Stomach (tissue), 9 donors: ENCODE measurements around the gene CITED1. TPM values are rescaled to one million over a fixed set of nuclear protein-coding genes. Genes with fewer than 3 reads are reported as not detected.

Experiments
- DNase-seq, 2 donors: peaks; one replicate each; pipeline versions ENCODE4 v3.0.0 to v3.0.0-alpha.2; 2013 to 2019
- H3K27ac ChIP-seq, 5 donors: fragments of 200-600 bp in 4 of 5; sonication (generic) in 4 of 5; one replicate each; pipeline ENCODE4 v1.5.1; 2013 to 2019; ENCODE audit warnings: mild to moderate bottlenecking in 1 of 5, moderate library complexity in 1 of 5
- H3K27me3 ChIP-seq, 3 donors: fragments of 200-600 bp; sonication (generic); one replicate each; pipeline ENCODE4 v1.5.1; 2017 to 2019; ENCODE audit warnings: mixed run types in 1 of 3
- H3K36me3 ChIP-seq, 4 donors: fragments of 200-600 bp; sonication (generic); 1 replicate in 3 of 4; 2 replicates in 1 of 4; pipeline ENCODE4 v1.5.1; 2016 to 2019
- H3K4me1 ChIP-seq, 4 donors: fragments of 200-600 bp; sonication (generic); one replicate each; pipeline ENCODE4 v1.5.1; 2016 to 2019
- H3K4me3 ChIP-seq, 4 donors: fragments of 200-600 bp; sonication (generic) in 3 of 4; one replicate each; pipeline ENCODE4 v1.5.1; 2016 to 2019; ENCODE audit warnings: mild to moderate bottlenecking in 1 of 4
- H3K9me3 ChIP-seq, 4 donors: fragments of 200-600 bp; sonication (generic); one replicate each; pipeline ENCODE4 v1.5.1; 2016 to 2019
- CTCF ChIP-seq, 7 experiments: fragments of 450-650 bp in 4 of 7; fragments of 200-600 bp in 3 of 7; sonication (generic) in 3 of 7; IDR thresholded peaks; one replicate each; pipeline ENCODE4 v1.5.1; 2016 to 2019; ENCODE audit warnings: antibody characterized with exemption in 7 of 7, control low read depth in 2 of 7, mild to moderate bottlenecking in 1 of 7
- EP300 ChIP-seq: sonication (generic); formaldehyde crosslinking; IDR thresholded peaks from one replicate; pipeline ENCODE4 v1.6.1; 2017; ENCODE audit warnings: antibody characterized with exemption
- POLR2A ChIP-seq, 4 donors: fragments of 450-650 bp; IDR thresholded peaks; one replicate each; pipeline ENCODE4 v1.6.1; 2016; ENCODE audit warnings: antibody characterized with exemption in 4 of 4, control low read depth in 2 of 4, mild to moderate bottlenecking in 1 of 4, moderate library complexity in 1 of 4
- POLR2AphosphoS5 ChIP-seq, 3 donors: sonication (generic); formaldehyde crosslinking; IDR thresholded peaks; one replicate each; pipeline ENCODE4 v1.6.1; 2016; ENCODE audit warnings: antibody characterized with exemption in 3 of 3
- WGBS, 5 donors: extraction: QIAGEN DNeasy Blood & Tissue Kit in 3 of 5; methylation state at CpG; one replicate each; pipeline versions ENCODE4 v1.1.5 to v1.1.7; 2013 to 2018; 5-methylcytosine and 5-hydroxymethylcytosine counted together
- intact Hi-C: fragments of 100-400 bp; cut with DNase I; formaldehyde crosslinking; loops from one replicate; pipeline ENCODE4 v1.15.1; 2023; ENCODE audit warnings: low total_unique reads
- polyA plus RNA-seq, 3 donors: library from polyadenylated mRNA; stranded (reverse); fragments of 200-250 nt; gene quantifications; one replicate each; pipeline ENCODE4 v1.2.3, GENCODE V29; 2013
- total RNA-seq, 5 donors: library from RNA; depleted of rRNA; stranded (reverse); fragments of >200 nt; gene quantifications; one replicate each; pipeline versions ENCODE4 v1.1.0 to v1.2.3, GENCODE V29; 2014 to 2016
- donor health status: healthy with polysubstance abuse.
- donor health status: Bipolar disorder and iron deficiency.
- donor health status: healthy.

CITED1 gene
- total and polyA plus RNA-seq, 8 donors: 0.60 to 1.7 TPM; not detected in 6

DNA sequence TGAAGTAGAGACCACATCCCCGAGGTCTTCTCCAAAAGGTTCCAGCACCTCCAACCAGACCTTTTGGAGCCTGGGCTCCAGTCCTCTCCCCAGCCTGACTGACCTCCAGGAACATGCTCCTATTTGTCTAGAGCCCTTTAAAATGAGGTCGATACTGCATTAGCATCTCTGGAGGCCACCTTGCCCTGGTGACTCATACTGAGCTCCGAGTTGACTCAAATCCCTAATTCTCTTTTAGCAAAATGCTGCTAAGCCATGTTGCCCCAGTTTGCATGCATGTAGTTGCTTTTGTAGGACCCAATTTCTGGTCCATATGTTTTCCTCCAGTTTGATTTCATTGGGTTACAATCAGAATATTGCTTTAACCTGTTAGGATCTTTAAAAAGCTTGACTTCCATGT, 43.5 kb upstream of the CITED1 start:
- Histone ChIP-seq H3K27me3 (no peaks in the 10 kb centered on the region), H3K4me1 (no peaks in the 10 kb centered on the region), H3K27ac (no peak overlapping the region), H3K9me3 (no peaks in the 10 kb centered on the region), H3K4me3 (no peak overlapping the region), H3K36me3 (peaks cover 0 to 40% (median 32%) of the 10 kb centered on the region in 4 donors)
- no peak for DNase-seq
- 65 to 89% (median 76%) methylated on average over 3 of the region's 3 CpGs for WGBS, 5 donors
- no peak for TF ChIP-seq CTCF (IDR thresholded peaks at IDR 0.05)
- no peak for TF ChIP-seq EP300
- TF ChIP-seq POLR2A (IDR thresholded peaks at IDR 0.05): no peak
- TF ChIP-seq POLR2AphosphoS5 (IDR thresholded peaks at IDR 0.05): no peak
- intact Hi-C loops: no loop called here

DNA sequence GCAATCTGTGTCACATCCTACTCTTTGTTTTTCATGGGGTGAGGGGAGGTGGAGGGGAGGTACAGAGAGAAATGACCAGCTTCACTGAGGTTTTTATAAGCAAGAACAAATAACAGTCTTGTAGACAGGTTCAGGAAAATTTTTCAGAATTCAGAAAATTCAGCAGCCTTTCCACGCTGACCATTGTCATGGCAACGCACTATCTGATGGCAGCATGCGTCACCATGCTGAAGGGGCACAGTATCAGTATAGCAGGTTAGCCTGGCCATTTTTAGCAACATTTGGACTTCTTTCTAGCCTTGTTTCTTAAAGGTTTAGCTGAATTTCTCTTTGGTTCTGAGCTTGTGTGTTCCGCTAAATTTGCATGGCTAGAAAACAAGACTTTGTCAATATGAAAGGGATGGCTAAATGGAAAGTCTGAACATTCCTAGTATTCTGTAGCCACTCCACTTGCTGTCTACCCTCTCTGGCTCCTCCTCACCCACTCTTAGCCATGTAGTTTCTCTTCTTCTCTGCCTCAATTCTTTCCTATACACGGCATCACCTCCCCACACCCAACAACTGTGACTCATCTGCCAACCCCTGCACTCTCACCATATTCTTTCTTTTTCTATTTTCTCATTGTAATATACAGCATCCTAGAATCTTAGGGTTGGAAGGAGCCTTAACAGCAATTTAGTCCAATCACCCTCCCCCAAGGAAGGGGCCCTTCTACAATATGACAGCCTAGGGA, 42.7 kb upstream of the CITED1 start:
- DNase-seq: no peak
- intact Hi-C loops: no loop called here
- WGBS, 5 donors: 77 to 96% (median 90%) methylated on average over 5 of the region's 5 CpGs
- Histone ChIP-seq H3K9me3 (no peaks in the 10 kb centered on the region), H3K27ac (no peak overlapping the region), H3K36me3 (peaks cover 0 to 40% (median 32%) of the 10 kb centered on the region in 4 donors), H3K4me1 (no peaks in the 10 kb centered on the region), H3K27me3 (no peaks in the 10 kb centered on the region), H3K4me3 (no peak overlapping the region)
- TF ChIP-seq POLR2A (IDR thresholded peaks at IDR 0.05) (no peak), CTCF (IDR thresholded peaks at IDR 0.05) (no peak), EP300 (no peak), POLR2AphosphoS5 (IDR thresholded peaks at IDR 0.05) (no peak)

- Histone ChIP-seq H3K36me3 (peaks cover 0 to 40% (median 32%) of the 10 kb centered on the region in 4 donors), H3K27me3 (no peaks in the 10 kb centered on the region), H3K27ac (no peak overlapping the region), H3K9me3 (no peaks in the 10 kb centered on the region), H3K4me3 (no peak overlapping the region), H3K4me1 (no peaks in the 10 kb centered on the region)
- 34 to 88% (median 73%) methylated on average over 2 of the region's 2 CpGs for WGBS, 5 donors
- intact Hi-C loops: no loop called here
- DNase-seq: no peak
- TF ChIP-seq CTCF (IDR thresholded peaks at IDR 0.05) (no peak), POLR2AphosphoS5 (IDR thresholded peaks at IDR 0.05) (no peak), POLR2A (IDR thresholded peaks at IDR 0.05) (no peak), EP300 (no peak)
Measured at GRCh38 chrX:72347366-72347765, 41.7 kb upstream of the CITED1 start.

GRCh38 chrX:72346302-72346949, 40.7 kb upstream of the CITED1 start:
- TF ChIP-seq CTCF (IDR thresholded peaks at IDR 0.05) (no peak), POLR2AphosphoS5 (IDR thresholded peaks at IDR 0.05) (no peak), EP300 (no peak), POLR2A (IDR thresholded peaks at IDR 0.05) (no peak)
- Histone ChIP-seq H3K4me1 (no peaks in the 10 kb centered on the region), H3K36me3 (peaks cover 0 to 35% (median 29%) of the 10 kb centered on the region in 4 donors), H3K27ac (no peak overlapping the region), H3K4me3 (no peak overlapping the region), H3K9me3 (no peaks in the 10 kb centered on the region), H3K27me3 (no peaks in the 10 kb centered on the region)
- intact Hi-C loops: no loop called here
- DNase-seq: no peak
- WGBS, 5 donors: 67 to 100% (median 87%) methylated on average over 4 to 6 of the region's 6 CpGs
